ENCODE data around the gene DNAH8. TPM values are rescaled to one million over a fixed set of nuclear protein-coding genes. Genes with fewer than 3 reads are reported as not detected.
A peak's percentile ranks its signal among the peaks of the same experiment; 100 is the strongest.

The DNAH8 gene
- total and polyA plus RNA-seq, 2 experiments from 2014 or later, result 0.03 to 0.15 TPM

GRCh38 chr6:38796850-38797249 is 81.7 kb downstream of the DNAH8 start:
- H3K36me3 ChIP-seq (replicated peaks; ENCODE audit: insufficient read depth, low read depth), result no peaks in the 10 kb centered on the region
- H3K9me3 ChIP-seq (ENCODE audit: low read depth), result no peaks in the 10 kb centered on the region
- TF ChIP-seq EZH2 (IDR thresholded peaks at IDR 0.05; ENCODE audit: borderline replicate concordance) (no peak), CTCF (IDR thresholded peaks at IDR 0.05; ENCODE audit: poor library complexity) (no peak), EZH2phosphoT487 (IDR thresholded peaks at IDR 0.05; ENCODE audit: low read depth, severe bottlenecking, unreplicated experiment) (no peak)
- no peaks in the 10 kb centered on the region for H3K9me2 ChIP-seq (replicated peaks; ENCODE audit: insufficient read depth)
- H3K4me3 ChIP-seq, result no peak overlapping the region
- no peaks in the 10 kb centered on the region for H3K27me3 ChIP-seq
- no peak for DNase-seq (ENCODE audit: low spot score)
- 34% methylated on average over 6 of the region's 6 CpGs for WGBS (ENCODE audit: low lambda C conversion rate, missing lambda C conversion rate)
- H4K20me1 ChIP-seq (ENCODE audit: insufficient read depth, poor library complexity, severe bottlenecking), result no peaks in the 10 kb centered on the region
- H2AFZ ChIP-seq, result peak overlapping the region; percentile 49
- peaks cover 31% of the 10 kb centered on the region for H3K4me1 ChIP-seq (ENCODE audit: insufficient read depth)
- no peaks in the 10 kb centered on the region for H3K79me2 ChIP-seq
- peak overlapping the region; percentile 68 for H3K4me2 ChIP-seq
- peak overlapping the region; percentile 91 for H3K27ac ChIP-seq

DNA sequence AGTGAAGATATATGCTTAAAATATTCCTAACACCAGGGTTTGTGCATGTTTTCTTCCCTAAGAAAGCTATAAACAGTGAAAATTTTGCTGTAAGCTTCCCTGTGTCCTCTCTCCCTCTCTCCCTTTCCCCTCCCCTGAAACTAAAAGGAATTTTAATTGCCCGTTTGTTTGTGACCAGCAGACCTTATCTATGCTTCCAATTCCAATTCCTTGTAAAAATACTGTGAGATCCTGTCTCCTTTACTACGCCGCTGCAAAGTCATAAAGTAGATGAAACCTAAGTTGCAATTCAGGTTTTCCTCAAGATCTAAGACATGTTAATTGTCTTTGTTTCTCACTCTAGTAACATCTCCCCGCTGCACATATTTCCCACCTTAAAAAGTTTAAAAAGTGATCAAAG is 82.3 kb downstream of the DNAH8 start:
- Histone ChIP-seq H3K9me3 (ENCODE audit: low read depth) (no peaks in the 10 kb centered on the region), H3K4me2 (peak overlapping the region; percentile 68), H3K27me3 (no peaks in the 10 kb centered on the region), H3K4me3 (no peak overlapping the region), H3K79me2 (no peaks in the 10 kb centered on the region), H4K20me1 (ENCODE audit: insufficient read depth, poor library complexity, severe bottlenecking) (no peaks in the 10 kb centered on the region), H2AFZ (peak overlapping the region; percentile 38), H3K4me1 (ENCODE audit: insufficient read depth) (peaks cover 31% of the 10 kb centered on the region), H3K36me3 (replicated peaks; ENCODE audit: insufficient read depth, low read depth) (no peaks in the 10 kb centered on the region), H3K9me2 (replicated peaks; ENCODE audit: insufficient read depth) (no peaks in the 10 kb centered on the region), H3K27ac (peak overlapping the region; percentile 91)
- 7% methylated on average over 4 of the region's 4 CpGs for WGBS (ENCODE audit: low lambda C conversion rate, missing lambda C conversion rate)
- DNase-seq (ENCODE audit: low spot score), result peak; percentile 45
- TF ChIP-seq EZH2 (IDR thresholded peaks at IDR 0.05; ENCODE audit: borderline replicate concordance) (no peak), CTCF (IDR thresholded peaks at IDR 0.05; ENCODE audit: poor library complexity) (no peak), EZH2phosphoT487 (IDR thresholded peaks at IDR 0.05; ENCODE audit: low read depth, severe bottlenecking, unreplicated experiment) (no peak)

GRCh38 chr6:38799529-38800184 is 84.5 kb downstream of the DNAH8 start:
- TF ChIP-seq EZH2 (IDR thresholded peaks at IDR 0.05; ENCODE audit: borderline replicate concordance) (no peak), EZH2phosphoT487 (IDR thresholded peaks at IDR 0.05; ENCODE audit: low read depth, severe bottlenecking, unreplicated experiment) (no peak)
- whole genome bisulfite sequencing (ENCODE audit: low lambda C conversion rate, missing lambda C conversion rate), result 87% methylated on average over 2 of the region's 2 CpGs

GRCh38 chr6:38801305-38801704 is 86.2 kb downstream of the DNAH8 start:
- no peaks in the 10 kb centered on the region for H3K9me2 ChIP-seq (replicated peaks; ENCODE audit: insufficient read depth)
- no peaks in the 10 kb centered on the region for H4K20me1 ChIP-seq (ENCODE audit: insufficient read depth, poor library complexity, severe bottlenecking)
- H3K36me3 ChIP-seq (replicated peaks; ENCODE audit: insufficient read depth, low read depth), result no peaks in the 10 kb centered on the region
- TF ChIP-seq EZH2 (IDR thresholded peaks at IDR 0.05; ENCODE audit: borderline replicate concordance), result no peak
- no peak for TF ChIP-seq EZH2phosphoT487 (IDR thresholded peaks at IDR 0.05; ENCODE audit: low read depth, severe bottlenecking, unreplicated experiment)
- TF ChIP-seq CTCF (IDR thresholded peaks at IDR 0.05; ENCODE audit: poor library complexity), result no peak
- no peaks in the 10 kb centered on the region for H3K9me3 ChIP-seq (ENCODE audit: low read depth)
- DNase-seq (ENCODE audit: low spot score), result no peak
- no peak overlapping the region for H3K4me2 ChIP-seq
- WGBS (ENCODE audit: low lambda C conversion rate, missing lambda C conversion rate), result 71% methylated on average over 4 of the region's 4 CpGs
- H3K79me2 ChIP-seq, result no peaks in the 10 kb centered on the region
- peaks cover 27% of the 10 kb centered on the region for H3K4me1 ChIP-seq (ENCODE audit: insufficient read depth)
- no peaks in the 10 kb centered on the region for H3K27me3 ChIP-seq
- no peak overlapping the region for H3K27ac ChIP-seq
- no peak overlapping the region for H2AFZ ChIP-seq
- H3K4me3 ChIP-seq, result no peak overlapping the region

More at GRCh38 chr6:38799529-38800184, 84.5 kb downstream of the DNAH8 start:
- Histone ChIP-seq H3K27ac (no peak overlapping the region), H3K9me3 (ENCODE audit: low read depth) (no peaks in the 10 kb centered on the region), H3K79me2 (no peaks in the 10 kb centered on the region), H2AFZ (no peak overlapping the region), H3K4me1 (ENCODE audit: insufficient read depth) (peaks cover 31% of the 10 kb centered on the region), H3K36me3 (replicated peaks; ENCODE audit: insufficient read depth, low read depth) (no peaks in the 10 kb centered on the region), H3K4me2 (no peak overlapping the region), H4K20me1 (ENCODE audit: insufficient read depth, poor library complexity, severe bottlenecking) (no peaks in the 10 kb centered on the region), H3K4me3 (no peak overlapping the region), H3K27me3 (no peaks in the 10 kb centered on the region), H3K9me2 (replicated peaks; ENCODE audit: insufficient read depth) (no peaks in the 10 kb centered on the region)
- no peak for DNase-seq (ENCODE audit: low spot score)
